ENCODE data around the gene MNAT1. TPM values are rescaled to one million over a fixed set of nuclear protein-coding genes. Genes with fewer than 3 reads are reported as not detected.

The MNAT1 gene
- polyA plus RNA-seq, 1 donor from 2014 or later: 104 TPM

- H3K79me2 ChIP-seq (replicated peaks; ENCODE audit: insufficient read depth, low read length): peaks cover 13% of the 10 kb centered on the region
- no peak overlapping the region for H2AFZ ChIP-seq (ENCODE audit: low read depth, low read length)
- no peaks in the 10 kb centered on the region for H3K27me3 ChIP-seq (ENCODE audit: insufficient read depth, low read depth, low read length)
- H3K4me3 ChIP-seq (ENCODE audit: low read length): no peak overlapping the region
- H3F3A ChIP-seq (ENCODE audit: insufficient read depth, low read length, poor library complexity, severe bottlenecking): no peaks in the 10 kb centered on the region
- H3K27ac ChIP-seq (ENCODE audit: low read length): no peak overlapping the region
- H3K9me3 ChIP-seq (ENCODE audit: low read length): no peaks in the 10 kb centered on the region
- no peaks in the 10 kb centered on the region for H3K36me3 ChIP-seq (ENCODE audit: insufficient read depth, low read length)
- H3K4me2 ChIP-seq (ENCODE audit: low read length): no peak overlapping the region
- H4K20me1 ChIP-seq (ENCODE audit: insufficient read depth): no peaks in the 10 kb centered on the region
- H3K9ac ChIP-seq (ENCODE audit: low read length): no peak overlapping the region
- H3K9me2 ChIP-seq (ENCODE audit: insufficient read depth, low read length): no peaks in the 10 kb centered on the region
- TF ChIP-seq MXI1 (conservative IDR thresholded peaks at IDR 0.05; ENCODE audit: poor library complexity, severe bottlenecking) (no peak), RAD21 (conservative IDR thresholded peaks at IDR 0.05) (no peak), EP300 (conservative IDR thresholded peaks at IDR 0.05; ENCODE audit: poor library complexity, severe bottlenecking) (no peak), TAF1 (IDR thresholded peaks at IDR 0.05; ENCODE audit: low read depth) (no peak)
Measured at GRCh38 chr14:60760644-60761364, 26.2 kb downstream of the MNAT1 start.

- no peaks in the 10 kb centered on the region for H3K36me3 ChIP-seq (ENCODE audit: insufficient read depth, low read length)
- no peak overlapping the region for H3K4me2 ChIP-seq (ENCODE audit: low read length)
- H3K27me3 ChIP-seq (ENCODE audit: insufficient read depth, low read depth, low read length): no peaks in the 10 kb centered on the region
- H3K9ac ChIP-seq (ENCODE audit: low read length): no peak overlapping the region
- H3K4me3 ChIP-seq (ENCODE audit: low read length): no peak overlapping the region
- TF ChIP-seq RAD21 (conservative IDR thresholded peaks at IDR 0.05) (no peak), EZH2 (IDR thresholded peaks at IDR 0.05; ENCODE audit: borderline replicate concordance, insufficient read depth, low read length, poor library complexity, severe bottlenecking) (no peak), REST (IDR thresholded peaks at IDR 0.05; ENCODE audit: borderline replicate concordance) (no peak), POLR2AphosphoS5 (IDR thresholded peaks at IDR 0.05) (no peak), MXI1 (conservative IDR thresholded peaks at IDR 0.05; ENCODE audit: poor library complexity, severe bottlenecking) (no peak), SMC3 (conservative IDR thresholded peaks at IDR 0.05; ENCODE audit: poor library complexity) (no peak), CTCF (IDR thresholded peaks at IDR 0.05; ENCODE audit: poor library complexity, severe bottlenecking) (no peak), EP300 (conservative IDR thresholded peaks at IDR 0.05; ENCODE audit: poor library complexity, severe bottlenecking) (no peak), TAF1 (IDR thresholded peaks at IDR 0.05; ENCODE audit: low read depth) (no peak)
- H3K9me3 ChIP-seq (ENCODE audit: low read length): no peaks in the 10 kb centered on the region
- H4K20me1 ChIP-seq (ENCODE audit: insufficient read depth): no peaks in the 10 kb centered on the region
- no peaks in the 10 kb centered on the region for H3K9me2 ChIP-seq (ENCODE audit: insufficient read depth, low read length)
- H3K27ac ChIP-seq (ENCODE audit: low read length): no peak overlapping the region
- H3K79me2 ChIP-seq (replicated peaks; ENCODE audit: insufficient read depth, low read length): peaks cover 8% of the 10 kb centered on the region
- H2AFZ ChIP-seq (ENCODE audit: low read depth, low read length): no peak overlapping the region
- no peaks in the 10 kb centered on the region for H3F3A ChIP-seq (ENCODE audit: insufficient read depth, low read length, poor library complexity, severe bottlenecking)
Measured at GRCh38 chr14:60768602-60769001, 34.0 kb downstream of the MNAT1 start.
